H1 (cell line): Measurements from ENCODE around the gene LRTM1. TPM values are rescaled to one million over a fixed set of nuclear protein-coding genes. Genes with fewer than 3 reads are reported as not detected.

Experiments
- EZH2 ChIP-seq: fragments of 200-600 bp; sonication (generic); IDR thresholded peaks from 2 replicates; pipeline ENCODE4 v1.7.1; 2012; ENCODE audit warnings: low read depth, mild to moderate bottlenecking, moderate library complexity, low read length, inconsistent platforms; ENCODE audit not compliant: severe bottlenecking
- NRF1 ChIP-seq: IDR thresholded peaks from 2 replicates; pipeline ENCODE4 v1.6.1; 2011; ENCODE audit warnings: mild to moderate bottlenecking, low read depth, low read length, improper control_type of control experiment
- SIX5 ChIP-seq: IDR thresholded peaks from 2 replicates; pipeline ENCODE4 v1.6.1; 2011; ENCODE audit warnings: mild to moderate bottlenecking, low read depth, low read length
- SUZ12 ChIP-seq: fragments of 200-600 bp; sonication (generic); IDR thresholded peaks from 2 replicates; pipeline ENCODE4 v1.6.1; 2012; ENCODE audit warnings: mild to moderate bottlenecking, inconsistent platforms, low read length, moderate library complexity, mixed read lengths
- polyA plus RNA-seq, 7 experiments: library from polyadenylated mRNA; depleted of rRNA in 3 of 7; stranded (reverse) in 5 of 7; unstranded in 2 of 7; fragments of >200 nt in 5 of 7; fragments of 200-250 nt in 2 of 7; gene quantifications; 1 replicate in 5 of 7; 2 replicates in 1 of 7; 4 replicates in 1 of 7; pipeline versions ENCODE4 v1.2.1 to v1.2.3, GENCODE V29; 2011 to 2013; ENCODE audit warnings: missing spikeins in 2 of 7, mixed read lengths in 2 of 7
- total RNA-seq: library from RNA; stranded (reverse); fragmentation: NEBNext Ultra II Directional; extraction: Animal tissue kit (Norgen Biotek cat#: 25700); gene quantifications from 2 replicates; pipeline ENCODE4 v1.2.1, GENCODE V29; 2021
- TF ChIP-seq, protein P1 (sequence below), 3 experiments: IDR thresholded peaks; 1 replicate in 2 of 3; 2 replicates in 1 of 3; pipeline versions ENCODE4 v1.5.1 to v1.6.1; 2011; ENCODE audit warnings: low read length in 3 of 3, mild to moderate bottlenecking in 3 of 3, inconsistent platforms in 2 of 3, low read depth in 1 of 3, moderate library complexity in 1 of 3; ENCODE audit not compliant: insufficient read depth in 1 of 3; ENCODE audit errors: control extremely low read depth in 1 of 3

The LRTM1 gene
- total and polyA plus RNA-seq, 2 of the 8 experiments (the other 6 are each of a cell fraction or from before 2014, with no cell fraction given): not detected

DNA sequence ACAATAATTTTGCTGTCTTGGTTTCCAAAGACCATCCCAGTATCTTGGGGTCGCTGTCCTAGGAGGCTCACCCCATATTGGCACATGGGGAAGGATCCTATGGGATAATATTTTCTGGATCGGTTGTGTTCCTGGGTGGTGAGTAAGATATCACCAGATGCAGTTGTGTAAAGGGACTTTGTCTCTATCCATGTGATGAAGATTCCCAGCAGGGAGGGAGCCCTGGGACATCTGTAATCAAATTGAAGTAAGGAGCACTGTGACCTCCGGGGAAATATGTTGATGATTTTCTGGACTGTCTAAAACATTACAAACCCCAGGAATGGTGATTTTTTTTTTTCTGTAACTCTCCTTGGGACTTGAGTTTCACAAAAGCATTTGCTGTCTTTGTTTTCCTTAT is 36.2 kb upstream of the LRTM1 start (continued):
- TF ChIP-seq, protein P1, sequence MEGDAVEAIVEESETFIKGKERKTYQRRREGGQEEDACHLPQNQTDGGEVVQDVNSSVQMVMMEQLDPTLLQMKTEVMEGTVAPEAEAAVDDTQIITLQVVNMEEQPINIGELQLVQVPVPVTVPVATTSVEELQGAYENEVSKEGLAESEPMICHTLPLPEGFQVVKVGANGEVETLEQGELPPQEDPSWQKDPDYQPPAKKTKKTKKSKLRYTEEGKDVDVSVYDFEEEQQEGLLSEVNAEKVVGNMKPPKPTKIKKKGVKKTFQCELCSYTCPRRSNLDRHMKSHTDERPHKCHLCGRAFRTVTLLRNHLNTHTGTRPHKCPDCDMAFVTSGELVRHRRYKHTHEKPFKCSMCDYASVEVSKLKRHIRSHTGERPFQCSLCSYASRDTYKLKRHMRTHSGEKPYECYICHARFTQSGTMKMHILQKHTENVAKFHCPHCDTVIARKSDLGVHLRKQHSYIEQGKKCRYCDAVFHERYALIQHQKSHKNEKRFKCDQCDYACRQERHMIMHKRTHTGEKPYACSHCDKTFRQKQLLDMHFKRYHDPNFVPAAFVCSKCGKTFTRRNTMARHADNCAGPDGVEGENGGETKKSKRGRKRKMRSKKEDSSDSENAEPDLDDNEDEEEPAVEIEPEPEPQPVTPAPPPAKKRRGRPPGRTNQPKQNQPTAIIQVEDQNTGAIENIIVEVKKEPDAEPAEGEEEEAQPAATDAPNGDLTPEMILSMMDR (IDR thresholded peaks at IDR 0.05; ENCODE audit: control extremely low read depth in 1 of 3, insufficient read depth in 1 of 3, low read depth in 1 of 3, low read length in 3 of 3): no peak
- no peak for TF ChIP-seq SUZ12
- TF ChIP-seq SIX5: no peak
- TF ChIP-seq EZH2: no peak
- TF ChIP-seq NRF1: no peak
